HepG2 (cell line): ENCODE data around the gene CSNK1E. TPM values are rescaled to one million over a fixed set of nuclear protein-coding genes. Genes with fewer than 3 reads are reported as not detected.

ENCODE experiments used
- ARID2 ChIP-seq: sonication (generic); formaldehyde crosslinking; IDR thresholded peaks from 2 replicates; pipeline ENCODE4 v1.8.1; 2022; ENCODE audit warnings: mild to moderate bottlenecking, missing genetic modification reagents, borderline replicate concordance
- BCL6 ChIP-seq: IDR thresholded peaks from 2 replicates; pipeline ENCODE4 v1.6.1; 2016; ENCODE audit warnings: missing genetic modification reagents, missing compliant biosample characterization
- CBX1 ChIP-seq: IDR thresholded peaks from one replicate; pipeline ENCODE4 v1.6.1; 2016; ENCODE audit warnings: antibody characterized with exemption, low read depth
- ELF3 ChIP-seq: IDR thresholded peaks from 2 replicates; pipeline ENCODE4 v1.6.1; 2016; ENCODE audit warnings: missing genetic modification reagents, missing compliant biosample characterization
- ERF ChIP-seq: IDR thresholded peaks from 2 replicates; pipeline ENCODE4 v1.6.1; 2018; ENCODE audit warnings: missing biosample characterization, missing genetic modification reagents
- GMEB2 ChIP-seq: IDR thresholded peaks from 2 replicates; pipeline ENCODE4 v1.6.1; 2016; ENCODE audit warnings: missing biosample characterization, missing genetic modification reagents, low read depth
- MED8 ChIP-seq: sonication (generic); formaldehyde crosslinking; IDR thresholded peaks from 2 replicates; pipeline ENCODE4 v1.8.1; 2023; ENCODE audit warnings: mild to moderate bottlenecking, missing genetic modification reagents; ENCODE audit not compliant: insufficient replicate concordance
- SALL1 ChIP-seq: sonication (generic); formaldehyde crosslinking; IDR thresholded peaks from 2 replicates; pipeline ENCODE4 v1.8.0; 2022; ENCODE audit warnings: mild to moderate bottlenecking, missing genetic modification reagents
- SIN3A ChIP-seq: IDR thresholded peaks from 2 replicates; pipeline ENCODE4 v1.6.1; 2011; ENCODE audit warnings: low read depth, mild to moderate bottlenecking, control low read depth, low read length, borderline replicate concordance
- TBX2 ChIP-seq: sonication (generic); formaldehyde crosslinking; IDR thresholded peaks from 2 replicates; pipeline ENCODE4 v1.5.0; 2020; ENCODE audit warnings: missing genetic modification reagents, mild to moderate bottlenecking, borderline replicate concordance
- UBTF ChIP-seq: sonication (generic); formaldehyde crosslinking; IDR thresholded peaks from 2 replicates; pipeline ENCODE4 v1.4.0; 2020; ENCODE audit warnings: mild to moderate bottlenecking, missing genetic modification reagents
- XRCC5 ChIP-seq: fragments of 200-400 bp; formaldehyde crosslinking; optimal IDR thresholded peaks from 2 replicates; pipeline ENCODE3; 2017; ENCODE audit warnings: mild to moderate bottlenecking, low read length
- ZBTB10 ChIP-seq: sonication (generic); formaldehyde crosslinking; IDR thresholded peaks from 2 replicates; pipeline ENCODE4 v1.4.0; 2020; ENCODE audit warnings: missing genetic modification reagents, borderline replicate concordance
- ZBTB7B ChIP-seq: sonication (generic); formaldehyde crosslinking; IDR thresholded peaks from 2 replicates; pipeline ENCODE4 v1.4.0; 2020; ENCODE audit warnings: missing genetic modification reagents
- ZNF281 ChIP-seq: sonication (generic); formaldehyde crosslinking; IDR thresholded peaks from 2 replicates; pipeline ENCODE4 v1.4.0; 2020; ENCODE audit warnings: missing genetic modification reagents, borderline replicate concordance
- ZNF569 ChIP-seq: sonication (generic); formaldehyde crosslinking; IDR thresholded peaks from 2 replicates; pipeline ENCODE4 v1.5.0; 2020; ENCODE audit warnings: mild to moderate bottlenecking, missing genetic modification reagents, moderate library complexity, borderline replicate concordance
- ZNF761 ChIP-seq: sonication (generic); formaldehyde crosslinking; conservative IDR thresholded peaks from 2 replicates; pipeline ENCODE4 v1.4.0; 2020; ENCODE audit warnings: mild to moderate bottlenecking, missing genetic modification reagents
- ZUFSP ChIP-seq: sonication (generic); formaldehyde crosslinking; IDR thresholded peaks from 2 replicates; pipeline ENCODE4 v1.9.0; 2021; ENCODE audit warnings: missing genetic modification reagents, mild to moderate bottlenecking, borderline replicate concordance
- polyA plus RNA-seq, 8 experiments: library from polyadenylated mRNA; depleted of rRNA in 3 of 8; stranded (reverse) in 7 of 8; unstranded in 1 of 8; fragments of >200 nt; fragmentation: Illumina TruSeq in 4 of 8; extraction: Trizol in 4 of 8; gene quantifications; 2 replicates each; pipeline versions ENCODE4 v1.2.1 to v1.2.3, GENCODE V29; 2011 to 2016; ENCODE audit warnings: low read depth in 4 of 8, missing spikeins in 1 of 8, mixed read lengths in 1 of 8; ENCODE audit not compliant: insufficient read depth in 1 of 8
- total RNA-seq, 5 experiments: library from RNA; depleted of rRNA; stranded (reverse); fragments of >200 nt; fragmentation: Illumina TruSeq; extraction: Trizol; gene quantifications; 2 replicates each; pipeline ENCODE4 v1.2.3, GENCODE V29; 2016; ENCODE audit warnings: low read depth in 1 of 5

Gene CSNK1E
- total and polyA plus RNA-seq, 2 of the 13 experiments (the other 11 are each of a cell fraction or from before 2014, with no cell fraction given) = 34.7 to 129 TPM

GRCh38 chr22:38243007-38243765 lies 74.0 kb downstream of the CSNK1E start (continued):
- TF ChIP-seq ZNF281 (CRISPR knock-in tag) (no peak), SALL1 (CRISPR knock-in tag) (peak; percentile 34; the same call in 1 of the 2 replicates), BCL6 (CRISPR knock-in tag) (no peak), MED8 (CRISPR knock-in tag) (no peak), ZUFSP (CRISPR knock-in tag) (no peak), ELF3 (CRISPR knock-in tag) (0 out of 2 replicates have a peak, but pooled peaks have one; percentile 24), ERF (CRISPR knock-in tag) (no peak), ZNF569 (no peak), XRCC5 (no peak), GMEB2 (CRISPR knock-in tag) (no peak), ZBTB7B (CRISPR knock-in tag) (no peak), ZNF761 (CRISPR knock-in tag) (no peak), TBX2 (no peak), ARID2 (no peak), UBTF (no peak), CBX1 (no peak), SIN3A (no peak), ZBTB10 (CRISPR knock-in tag) (no peak)
